CD4-positive, alpha-beta T cell (primary cell): Measurements from ENCODE around the gene IL1F10. TPM values are rescaled to one million over a fixed set of nuclear protein-coding genes. Genes with fewer than 3 reads are reported as not detected.
A peak's percentile ranks its signal among the peaks of the same experiment; 100 is the strongest.

ENCODE experiments used
- ATAC-seq: fragments of 200-7000 bp; cut with Tn5 transposase; one replicate; pipeline ENCODE4 v1.10.0; 2022; ENCODE audit warnings: mild to moderate bottlenecking; ENCODE audit not compliant: poor library complexity
- CTCF ChIA-PET: fragments of 350-600 bp; sonication (Branson Sonifier 250); formaldehyde crosslinking; loops from one replicate; lab custom pipeline; 2021; ENCODE audit warnings: antibody characterized with exemption, inconsistent platforms; lab: Charles Lee
- POLR2A ChIA-PET: fragments of 350-600 bp; sonication (Branson Sonifier 250); formaldehyde crosslinking; loops from one replicate; lab custom pipeline; 2021; ENCODE audit warnings: antibody characterized with exemption, inconsistent platforms; lab: Charles Lee
- DNase-seq, 14 experiments: peaks; one replicate each; pipeline ENCODE4 v3.0.0-alpha.2; 2013 to 2020; ENCODE audit warnings: mixed read lengths in 2 of 14
- H3K27ac ChIP-seq, 2 donors: one replicate each; pipeline versions ENCODE4 v1.5.1 to v1.7.0; 2013; ENCODE audit warnings: low read length in 2 of 2, low read depth in 1 of 2, mild to moderate bottlenecking in 1 of 2
- H3K27me3 ChIP-seq, 2 experiments: 1 replicate in 1 of 2; 2 replicates in 1 of 2; pipeline versions ENCODE4 v1.6.1 to v1.7.0; 2013; ENCODE audit warnings: low read length in 2 of 2, control low read depth in 1 of 2, mild to moderate bottlenecking in 1 of 2, moderate library complexity in 1 of 2; ENCODE audit not compliant: insufficient read depth in 2 of 2, control insufficient read depth in 1 of 2
- H3K36me3 ChIP-seq: one replicate; pipeline ENCODE4 v1.6.1; 2013; ENCODE audit warnings: low read length, control low read depth; ENCODE audit not compliant: insufficient read depth
- H3K4me1 ChIP-seq: one replicate; pipeline ENCODE4 v1.6.1; 2013; ENCODE audit warnings: low read length, control low read depth; ENCODE audit not compliant: insufficient read depth
- H3K4me3 ChIP-seq: one replicate; pipeline ENCODE4 v1.5.1; 2013; ENCODE audit warnings: mild to moderate bottlenecking, low read length, moderate library complexity
- H3K9me3 ChIP-seq, 2 experiments: 1 replicate in 1 of 2; 2 replicates in 1 of 2; pipeline versions ENCODE4 v1.6.1 to v1.7.0; 2013; ENCODE audit warnings: low read length in 2 of 2, mild to moderate bottlenecking in 2 of 2, control low read depth in 1 of 2, moderate library complexity in 1 of 2; ENCODE audit not compliant: control insufficient read depth in 1 of 2, insufficient read depth in 1 of 2
- H3K27ac Mint-ChIP-seq: one replicate; pipeline ENCODE4 v1.8.0; 2020; ENCODE audit warnings: mixed read lengths
- H3K27me3 Mint-ChIP-seq: one replicate; pipeline ENCODE4 v1.8.0; 2021; ENCODE audit warnings: mixed read lengths
- H3K36me3 Mint-ChIP-seq: one replicate; pipeline ENCODE4 v1.8.0; 2021; ENCODE audit warnings: low read depth, mixed read lengths
- H3K4me1 Mint-ChIP-seq: one replicate; pipeline ENCODE4 v1.8.0; 2021; ENCODE audit warnings: low read depth, mixed read lengths
- H3K4me3 Mint-ChIP-seq: one replicate; pipeline ENCODE4 v1.8.0; 2020; ENCODE audit warnings: mild to moderate bottlenecking, mixed read lengths
- H3K9me3 Mint-ChIP-seq: one replicate; pipeline ENCODE4 v1.8.0; 2020; ENCODE audit warnings: mixed read lengths
- CTCF ChIP-seq: fragments of 200-600 bp; IDR thresholded peaks from one replicate; pipeline ENCODE4 v1.8.0; 2022; ENCODE audit warnings: antibody characterized with exemption, mild to moderate bottlenecking
- intact Hi-C, 2 experiments: fragments of 100-400 bp; cut with DNase I in 1 of 2; cut with micrococcal nuclease in 1 of 2; formaldehyde crosslinking; loops; one replicate each; pipeline versions ENCODE4 v1.15.1 to v1.9.0; 2023 to 2025; cut with DNase I, micrococcal nuclease
- total RNA-seq, 174 experiments: library from RNA in 2 of 174; stranded (reverse) in 2 of 174; gene quantifications; one replicate each; pipeline ENCODE4 v1.2.3 and lab custom pipeline; 2021 to 2026

The IL1F10 gene
- total RNA-seq, 2 experiments from 2014 or later, result not detected

- H3K4me1 Mint-ChIP-seq, result no peaks in the 10 kb centered on the region
- H3K9me3 Mint-ChIP-seq, result no peaks in the 10 kb centered on the region
- no peak overlapping the region for H3K4me3 ChIP-seq
- POLR2A ChIA-PET, result no interaction called here
- ATAC-seq (no peak), DNase-seq (no peak)
- no peaks in the 10 kb centered on the region for H3K9me3 ChIP-seq
- H3K27me3 Mint-ChIP-seq, result peaks cover 16% of the 10 kb centered on the region
- H3K4me3 Mint-ChIP-seq, result no peak overlapping the region
- no peaks in the 10 kb centered on the region for H3K36me3 ChIP-seq
- CTCF ChIA-PET, result interaction anchor here (1.0 to 1.4 kb wide), 2 partner anchors 16 to 78 kb away, joined by 3 read pairs; no protein-coding TSS in a partner anchor
- peaks cover 23% of the 10 kb centered on the region for H3K4me1 ChIP-seq
- no peaks in the 10 kb centered on the region for H3K36me3 Mint-ChIP-seq
- H3K27ac ChIP-seq, result no peak overlapping the region
- H3K27me3 ChIP-seq, result no peaks in the 10 kb centered on the region
- no peak overlapping the region for H3K27ac Mint-ChIP-seq
- intact Hi-C loops, result no loop called here
- no peak for TF ChIP-seq CTCF
Observed at GRCh38 chr2:113120861-113121260, 53.1 kb downstream of the IL1F10 start.

- Histone ChIP-seq H3K27me3 (no peaks in the 10 kb centered on the region), H3K9me3 (no peaks in the 10 kb centered on the region), H3K4me3 (no peak overlapping the region), H3K4me1 (peaks cover 10% of the 10 kb centered on the region), H3K27ac (no peak overlapping the region), H3K36me3 (no peaks in the 10 kb centered on the region)
- TF ChIP-seq CTCF, result no peak
- Mint-ChIP-seq H3K36me3 (no peaks in the 10 kb centered on the region), H3K9me3 (no peaks in the 10 kb centered on the region), H3K27ac (no peak overlapping the region), H3K4me1 (no peaks in the 10 kb centered on the region), H3K4me3 (no peak overlapping the region), H3K27me3 (peaks cover 21% of the 10 kb centered on the region)
- intact Hi-C loops, result no loop called here
- ATAC-seq (no peak), DNase-seq (no peak)
- ChIA-PET CTCF (interaction anchor here (1.4 kb wide), 1 partner anchor 14 kb away, joined by 3 read pairs; no protein-coding TSS in a partner anchor), POLR2A (no interaction called here)
Observed at GRCh38 chr2:113122364-113122763, 54.6 kb downstream of the IL1F10 start.

GRCh38 chr2:113123726-113124125 is 56.0 kb downstream of the IL1F10 start:
- Mint-ChIP-seq H3K4me3 (no peak overlapping the region), H3K4me1 (no peaks in the 10 kb centered on the region), H3K9me3 (no peaks in the 10 kb centered on the region), H3K27me3 (peaks cover 21% of the 10 kb centered on the region), H3K36me3 (no peaks in the 10 kb centered on the region), H3K27ac (no peak overlapping the region)
- Histone ChIP-seq H3K4me3 (no peak overlapping the region), H3K36me3 (no peaks in the 10 kb centered on the region), H3K4me1 (peaks cover 10% of the 10 kb centered on the region), H3K27ac (no peak overlapping the region), H3K9me3 (no peaks in the 10 kb centered on the region), H3K27me3 (no peaks in the 10 kb centered on the region)
- POLR2A ChIA-PET, result no interaction called here
- intact Hi-C loops, result no loop called here
- ATAC-seq, result no peak
- peak in 1 of 14 experiments; percentile 23 for DNase-seq
- TF ChIP-seq CTCF, result no peak
- CTCF ChIA-PET, result no interaction called here
